Measurements from ENCODE around the gene SCNN1B. TPM values are rescaled to one million over a fixed set of nuclear protein-coding genes. Genes with fewer than 3 reads are reported as not detected.
"Not testable (repeated sequence)": the region's sequence is repeated elsewhere in the genome, so short reads cannot be mapped to it uniquely, and the experiment has no call there.

The SCNN1B gene, protein sequence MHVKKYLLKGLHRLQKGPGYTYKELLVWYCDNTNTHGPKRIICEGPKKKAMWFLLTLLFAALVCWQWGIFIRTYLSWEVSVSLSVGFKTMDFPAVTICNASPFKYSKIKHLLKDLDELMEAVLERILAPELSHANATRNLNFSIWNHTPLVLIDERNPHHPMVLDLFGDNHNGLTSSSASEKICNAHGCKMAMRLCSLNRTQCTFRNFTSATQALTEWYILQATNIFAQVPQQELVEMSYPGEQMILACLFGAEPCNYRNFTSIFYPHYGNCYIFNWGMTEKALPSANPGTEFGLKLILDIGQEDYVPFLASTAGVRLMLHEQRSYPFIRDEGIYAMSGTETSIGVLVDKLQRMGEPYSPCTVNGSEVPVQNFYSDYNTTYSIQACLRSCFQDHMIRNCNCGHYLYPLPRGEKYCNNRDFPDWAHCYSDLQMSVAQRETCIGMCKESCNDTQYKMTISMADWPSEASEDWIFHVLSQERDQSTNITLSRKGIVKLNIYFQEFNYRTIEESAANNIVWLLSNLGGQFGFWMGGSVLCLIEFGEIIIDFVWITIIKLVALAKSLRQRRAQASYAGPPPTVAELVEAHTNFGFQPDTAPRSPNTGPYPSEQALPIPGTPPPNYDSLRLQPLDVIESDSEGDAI
- total RNA-seq, result 0.79 and 5.8 TPM in 2 replicates

DNA sequence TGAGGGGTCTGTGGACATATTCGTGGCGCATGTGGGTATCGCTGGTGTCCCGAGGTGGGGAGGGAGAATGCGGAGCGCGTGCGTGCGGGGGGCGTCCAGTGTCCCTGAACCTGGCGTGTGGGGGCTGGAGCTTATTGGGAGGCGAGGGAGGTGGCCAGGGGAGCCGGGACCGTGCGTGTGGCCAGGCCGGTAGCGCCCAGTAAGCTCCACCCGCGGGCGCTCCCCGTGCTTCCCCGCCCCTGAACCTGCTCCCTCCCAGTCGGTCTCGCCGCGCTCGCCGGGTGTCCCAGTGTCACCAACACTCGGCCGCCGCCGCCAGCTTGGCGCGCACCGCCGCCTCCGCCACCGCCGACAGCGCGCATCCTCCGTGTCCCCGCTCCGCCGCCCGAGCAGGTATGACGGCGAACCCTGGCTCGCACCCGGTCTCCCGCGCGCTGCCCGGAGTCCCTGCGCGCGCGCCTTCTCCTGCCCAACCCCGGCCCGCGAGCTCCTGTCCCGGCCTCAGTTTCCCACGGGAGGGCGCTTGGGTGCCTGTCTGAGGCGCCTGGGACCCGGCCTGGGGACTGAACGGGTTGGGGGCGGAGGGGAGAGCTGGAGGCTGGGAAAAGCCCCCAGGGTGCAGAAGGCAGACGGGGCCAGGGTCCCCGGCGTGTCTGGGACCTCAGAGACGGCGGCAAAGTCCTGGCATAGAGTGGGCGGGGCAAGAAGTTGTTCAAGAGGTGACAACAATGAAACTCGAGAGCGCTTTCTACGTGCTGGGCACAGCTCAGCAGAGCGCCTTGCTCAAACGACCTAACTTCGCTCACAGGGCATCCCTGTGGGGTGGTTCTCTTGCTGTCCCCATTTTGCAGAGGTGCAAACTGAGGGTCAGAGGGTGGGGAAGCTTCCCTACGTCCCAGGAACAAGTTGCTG is at the start of gene SCNN1B:
SCNN1B (plus strand) TSS at position 258 of the 912 bp plus-strand sequence. CDS start 46,298 bp downstream, outside the sequence.
- no peak for DNase-seq (ENCODE audit: low read depth)
- TF ChIP-seq, protein P1, sequence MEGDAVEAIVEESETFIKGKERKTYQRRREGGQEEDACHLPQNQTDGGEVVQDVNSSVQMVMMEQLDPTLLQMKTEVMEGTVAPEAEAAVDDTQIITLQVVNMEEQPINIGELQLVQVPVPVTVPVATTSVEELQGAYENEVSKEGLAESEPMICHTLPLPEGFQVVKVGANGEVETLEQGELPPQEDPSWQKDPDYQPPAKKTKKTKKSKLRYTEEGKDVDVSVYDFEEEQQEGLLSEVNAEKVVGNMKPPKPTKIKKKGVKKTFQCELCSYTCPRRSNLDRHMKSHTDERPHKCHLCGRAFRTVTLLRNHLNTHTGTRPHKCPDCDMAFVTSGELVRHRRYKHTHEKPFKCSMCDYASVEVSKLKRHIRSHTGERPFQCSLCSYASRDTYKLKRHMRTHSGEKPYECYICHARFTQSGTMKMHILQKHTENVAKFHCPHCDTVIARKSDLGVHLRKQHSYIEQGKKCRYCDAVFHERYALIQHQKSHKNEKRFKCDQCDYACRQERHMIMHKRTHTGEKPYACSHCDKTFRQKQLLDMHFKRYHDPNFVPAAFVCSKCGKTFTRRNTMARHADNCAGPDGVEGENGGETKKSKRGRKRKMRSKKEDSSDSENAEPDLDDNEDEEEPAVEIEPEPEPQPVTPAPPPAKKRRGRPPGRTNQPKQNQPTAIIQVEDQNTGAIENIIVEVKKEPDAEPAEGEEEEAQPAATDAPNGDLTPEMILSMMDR (IDR thresholded peaks at IDR 0.05; ENCODE audit: insufficient read depth, low read length, severe bottlenecking), result no peak
- peaks cover 10% of the 10 kb centered on the region for H3K27me3 ChIP-seq (ENCODE audit: control insufficient read depth, insufficient read depth, low read length)
- no peaks in the 10 kb centered on the region for H3K36me3 ChIP-seq (ENCODE audit: control insufficient read depth, insufficient read depth, low read length)
- FAIRE-seq, result no peak
- peak within 1 kb of the TSS; percentile 31 for H3K4me3 ChIP-seq (ENCODE audit: low read depth, low read length)

DNA sequence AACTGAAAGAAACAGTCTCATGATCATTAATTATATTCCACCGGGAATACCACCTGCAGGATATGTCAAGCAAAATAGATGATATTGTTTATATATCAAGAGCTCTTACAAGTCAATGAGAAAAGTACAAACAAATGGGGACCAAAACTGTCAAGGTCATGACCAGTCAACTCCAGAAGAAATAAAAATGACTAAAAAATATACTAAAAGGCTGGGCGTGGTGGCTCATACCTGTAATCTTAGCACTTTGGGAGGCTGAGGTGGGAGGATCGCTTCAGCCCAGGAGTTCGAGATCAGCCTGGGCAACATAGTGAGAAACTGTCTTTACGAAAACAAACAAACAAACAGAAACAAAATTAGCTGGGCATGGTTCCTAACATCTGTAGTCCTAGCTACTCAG is 49.8 kb upstream of the SCNN1B start:
- TF ChIP-seq, protein P1 (IDR thresholded peaks at IDR 0.05; ENCODE audit: insufficient read depth, low read length, severe bottlenecking), result no peak
- Histone ChIP-seq H3K27me3 (ENCODE audit: control insufficient read depth, insufficient read depth, low read length) (no peaks in the 10 kb centered on the region), H3K36me3 (ENCODE audit: control insufficient read depth, insufficient read depth, low read length) (no peaks in the 10 kb centered on the region), H3K4me3 (ENCODE audit: low read depth, low read length) (no peak overlapping the region)
- DNase-seq (ENCODE audit: low read depth) (no peak), FAIRE-seq (no peak)

DNA sequence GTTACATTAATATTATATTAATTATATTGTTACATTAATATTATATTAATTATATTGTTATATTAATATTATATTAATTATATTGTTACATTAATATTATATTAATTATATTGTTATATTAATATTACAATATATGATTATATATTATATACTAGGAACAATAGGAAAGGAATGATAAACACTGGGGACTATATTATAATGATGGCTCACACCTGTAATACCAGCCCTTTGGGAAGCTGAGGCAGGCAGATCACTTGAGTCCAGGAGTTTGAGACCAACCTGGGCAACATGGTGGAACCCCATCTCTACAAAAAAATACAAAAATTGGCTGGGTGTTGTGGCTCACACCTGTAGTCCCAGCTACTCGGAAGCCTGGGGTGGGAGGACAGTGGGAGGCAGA is 48.5 kb upstream of the SCNN1B start:
- DNase-seq (ENCODE audit: low read depth); H3K4me3 ChIP-seq (ENCODE audit: low read depth, low read length); H3K27me3 ChIP-seq (ENCODE audit: control insufficient read depth, insufficient read depth, low read length); H3K36me3 ChIP-seq (ENCODE audit: control insufficient read depth, insufficient read depth, low read length); FAIRE-seq: not testable (repeated sequence)

DNA sequence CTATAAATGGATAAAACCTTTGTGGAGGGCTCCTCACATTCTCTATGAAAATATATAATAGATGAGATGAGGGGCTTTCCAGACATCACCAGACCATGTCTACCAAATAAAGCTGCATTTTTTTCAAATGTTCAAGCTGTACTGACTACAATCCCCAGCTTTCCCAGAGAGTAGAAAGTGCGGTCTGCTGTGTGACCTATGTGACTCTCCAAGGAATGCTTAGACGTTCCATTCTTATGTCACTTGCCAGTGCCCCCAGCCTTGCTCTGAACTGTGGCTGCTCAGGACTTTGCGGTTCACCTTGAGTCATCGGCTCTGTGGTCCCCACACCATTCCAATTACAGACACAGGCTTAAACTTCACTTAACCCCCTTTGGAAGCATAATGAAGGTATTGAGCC is 47.8 kb upstream of the SCNN1B start:
- H3K4me3 ChIP-seq (ENCODE audit: low read depth, low read length), result no peak overlapping the region
- TF ChIP-seq, protein P1 (IDR thresholded peaks at IDR 0.05; ENCODE audit: insufficient read depth, low read length, severe bottlenecking), result no peak
- no peaks in the 10 kb centered on the region for H3K36me3 ChIP-seq (ENCODE audit: control insufficient read depth, insufficient read depth, low read length)
- no peak for DNase-seq (ENCODE audit: low read depth)
- FAIRE-seq, result peak; percentile 13
- H3K27me3 ChIP-seq (ENCODE audit: control insufficient read depth, insufficient read depth, low read length), result no peaks in the 10 kb centered on the region

DNA sequence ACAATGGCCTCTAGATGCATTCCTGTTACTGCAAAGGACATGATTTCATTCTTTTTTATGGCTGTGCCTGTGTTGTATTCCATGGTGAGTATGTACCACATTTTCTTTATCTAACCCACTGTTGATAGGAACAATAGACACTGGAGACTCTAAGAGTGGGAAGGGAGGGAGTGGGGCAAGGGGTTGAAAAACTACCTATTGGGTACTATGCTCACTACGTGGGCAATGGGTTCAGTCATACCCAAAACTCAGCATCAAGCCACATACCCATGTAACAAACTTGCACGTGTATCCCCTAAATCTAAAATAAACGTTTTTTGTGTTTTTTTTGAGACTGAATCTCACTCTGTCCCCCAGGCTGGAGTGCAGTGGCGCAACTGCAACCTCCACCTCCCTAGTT is 47.1 kb upstream of the SCNN1B start:
- FAIRE-seq, result no peak
- no peaks in the 10 kb centered on the region for H3K27me3 ChIP-seq (ENCODE audit: control insufficient read depth, insufficient read depth, low read length)
- TF ChIP-seq, protein P1 (IDR thresholded peaks at IDR 0.05; ENCODE audit: insufficient read depth, low read length, severe bottlenecking), result no peak
- H3K4me3 ChIP-seq (ENCODE audit: low read depth, low read length), result no peak overlapping the region
- DNase-seq (ENCODE audit: low read depth), result no peak
- H3K36me3 ChIP-seq (ENCODE audit: control insufficient read depth, insufficient read depth, low read length), result no peaks in the 10 kb centered on the region

DNA sequence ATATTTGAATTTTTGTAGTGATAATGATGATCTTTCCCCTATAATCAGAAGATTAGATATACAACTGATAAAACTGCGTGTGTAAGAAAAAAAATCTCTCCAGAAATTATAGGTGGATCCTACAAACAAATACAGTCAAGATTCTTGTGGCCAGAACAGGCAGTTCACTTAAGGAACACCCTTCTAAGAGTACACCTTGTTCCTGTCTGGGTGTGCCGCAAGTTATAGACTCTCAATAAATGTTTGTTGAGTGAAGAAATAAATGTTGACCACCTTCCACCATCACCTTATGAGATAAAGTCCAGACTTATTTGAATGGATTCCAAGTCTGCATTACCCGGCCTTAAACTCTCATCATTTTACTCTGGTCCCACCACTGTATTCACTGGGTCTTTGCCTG is 45.7 kb upstream of the SCNN1B start:
- no peak for DNase-seq (ENCODE audit: low read depth)
- H3K36me3 ChIP-seq (ENCODE audit: control insufficient read depth, insufficient read depth, low read length), result no peaks in the 10 kb centered on the region
- TF ChIP-seq, protein P1 (IDR thresholded peaks at IDR 0.05; ENCODE audit: insufficient read depth, low read length, severe bottlenecking), result no peak
- H3K4me3 ChIP-seq (ENCODE audit: low read depth, low read length), result no peak overlapping the region
- no peak for FAIRE-seq
- no peaks in the 10 kb centered on the region for H3K27me3 ChIP-seq (ENCODE audit: control insufficient read depth, insufficient read depth, low read length)

Data from bronchial epithelial cell (primary cell).